ENCODE measurements around the gene UMAD1. TPM values are rescaled to one million over a fixed set of nuclear protein-coding genes. Genes with fewer than 3 reads are reported as not detected.

Gene UMAD1
- polyA plus RNA-seq, 1 of the 3 experiments (the other 2 are of a cell fraction), result 13.9 TPM

DNA sequence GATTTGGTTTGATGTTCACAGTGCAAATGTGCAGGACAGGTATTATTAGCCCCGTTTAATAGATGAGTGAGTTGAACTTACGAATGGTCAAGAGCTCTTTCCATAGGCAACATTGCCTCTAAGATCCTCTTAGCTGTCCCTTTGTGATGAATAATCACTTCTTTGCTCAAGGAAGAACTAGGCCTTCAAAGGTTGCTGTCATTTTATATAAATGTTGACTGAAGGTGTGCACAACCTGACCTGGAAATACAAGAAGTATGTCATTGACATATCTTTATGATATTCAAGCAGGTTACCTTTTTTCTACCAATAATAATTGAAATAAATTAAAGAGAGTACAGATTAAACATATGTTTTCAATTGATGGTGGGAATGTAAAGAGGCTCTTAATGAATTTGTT, 279.5 kb downstream of the UMAD1 start:
- ChIA-PET POLR2A (no interaction called here), CTCF (interaction anchor here (1.9 kb wide), 1 partner anchor 10 kb away, joined by 9 read pairs; no protein-coding TSS in a partner anchor)
- Histone ChIP-seq H4K20me1 (ENCODE audit: insufficient read depth) (no peaks in the 10 kb centered on the region), H3F3A (replicated peaks; ENCODE audit: insufficient read depth) (no peaks in the 10 kb centered on the region), H3K4me3 (ENCODE audit: low read depth in 2 of 2, low read length in 1 of 2) (no peak overlapping the region), H3K9ac (no peak overlapping the region), H3K79me2 (ENCODE audit: insufficient read depth) (no peaks in the 10 kb centered on the region), H3K27me3 (ENCODE audit: insufficient read depth) (no peaks in the 10 kb centered on the region), H3K9me3 (no peaks in the 10 kb centered on the region), H3K4me2 (no peak overlapping the region), H3K9me2 (no peaks in the 10 kb centered on the region), H3K27ac (ENCODE audit: low read depth in 2 of 2, low read length in 1 of 2) (no peak overlapping the region), H2AFZ (ENCODE audit: low read depth) (no peak overlapping the region), H3K36me3 (replicated peaks in 1 of 2; ENCODE audit: control insufficient read depth in 1 of 2, insufficient read depth in 2 of 2, low read length in 1 of 2) (no peaks in the 10 kb centered on the region), H3K4me1 (ENCODE audit: control insufficient read depth in 1 of 2, insufficient read depth in 2 of 2, low read depth in 1 of 2, low read length in 1 of 2) (no peaks in the 10 kb centered on the region)
- DNase-seq, result no peak
- WGBS (ENCODE audit: low lambda C conversion rate), result 86% methylated on average over 2 of the region's 2 CpGs
- no peak for TF ChIP-seq TAF1 (IDR thresholded peaks at IDR 0.05; ENCODE audit: borderline replicate concordance, low read depth, low read length)

GRCh38 chr7:7920481-7920880, 279.9 kb downstream of the UMAD1 start:
- Histone ChIP-seq H3F3A (replicated peaks; ENCODE audit: insufficient read depth) (no peaks in the 10 kb centered on the region), H3K4me1 (ENCODE audit: control insufficient read depth in 1 of 2, insufficient read depth in 2 of 2, low read depth in 1 of 2, low read length in 1 of 2) (no peaks in the 10 kb centered on the region), H3K9me2 (no peaks in the 10 kb centered on the region), H3K27me3 (ENCODE audit: insufficient read depth) (no peaks in the 10 kb centered on the region), H3K4me3 (ENCODE audit: low read depth in 2 of 2, low read length in 1 of 2) (no peak overlapping the region), H3K9ac (no peak overlapping the region), H4K20me1 (ENCODE audit: insufficient read depth) (no peaks in the 10 kb centered on the region), H3K36me3 (replicated peaks in 1 of 2; ENCODE audit: control insufficient read depth in 1 of 2, insufficient read depth in 2 of 2, low read length in 1 of 2) (no peaks in the 10 kb centered on the region), H3K4me2 (no peak overlapping the region), H3K9me3 (no peaks in the 10 kb centered on the region), H3K79me2 (ENCODE audit: insufficient read depth) (no peaks in the 10 kb centered on the region), H2AFZ (ENCODE audit: low read depth) (no peak overlapping the region), H3K27ac (ENCODE audit: low read depth in 2 of 2, low read length in 1 of 2) (no peak overlapping the region)
- WGBS (ENCODE audit: low lambda C conversion rate), result 85% methylated on average over 3 of the region's 3 CpGs
- TF ChIP-seq NRF1 (IDR thresholded peaks at IDR 0.05; ENCODE audit: low read depth, low read length) (no peak), JUND (IDR thresholded peaks at IDR 0.05) (no peak)
- no peak for DNase-seq
- ChIA-PET POLR2A (no interaction called here), CTCF (no interaction called here)

DNA sequence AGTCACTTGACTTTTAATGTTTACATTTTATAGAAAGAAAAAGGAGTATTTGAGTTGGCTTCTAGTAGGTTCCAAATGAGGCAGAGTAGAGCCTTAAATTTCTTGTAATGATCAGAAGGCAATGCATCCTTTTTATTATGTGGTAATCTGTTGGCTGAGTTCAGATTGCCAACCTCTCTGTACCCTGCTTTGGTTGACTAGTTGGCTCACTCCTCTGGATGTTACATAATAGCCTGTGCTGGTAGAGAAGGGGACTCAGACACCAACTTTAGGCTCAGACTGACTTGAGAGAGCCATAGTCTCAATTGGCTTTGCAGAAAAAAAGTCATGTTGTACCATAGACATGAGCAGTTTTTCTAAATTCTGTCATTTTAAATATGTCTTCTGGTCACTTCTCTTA, 281.3 kb downstream of the UMAD1 start:
- no peak for DNase-seq
- no peaks in the 10 kb centered on the region for H3K36me3 ChIP-seq (replicated peaks in 1 of 2; ENCODE audit: control insufficient read depth in 1 of 2, insufficient read depth in 2 of 2, low read length in 1 of 2)
- no peak overlapping the region for H3K27ac ChIP-seq (ENCODE audit: low read depth in 2 of 2, low read length in 1 of 2)
- ChIA-PET CTCF (interaction anchor here (0.6 kb wide), 1 partner anchor 88 kb away, joined by 3 read pairs; no protein-coding TSS in a partner anchor), POLR2A (no interaction called here)
- H3K4me3 ChIP-seq (ENCODE audit: low read depth in 2 of 2, low read length in 1 of 2), result no peak overlapping the region
- no peaks in the 10 kb centered on the region for H3K9me2 ChIP-seq
- H3F3A ChIP-seq (replicated peaks; ENCODE audit: insufficient read depth), result no peaks in the 10 kb centered on the region
- no peaks in the 10 kb centered on the region for H4K20me1 ChIP-seq (ENCODE audit: insufficient read depth)
- H2AFZ ChIP-seq (ENCODE audit: low read depth), result no peak overlapping the region
- no peaks in the 10 kb centered on the region for H3K79me2 ChIP-seq (ENCODE audit: insufficient read depth)
- no peak overlapping the region for H3K9ac ChIP-seq
- H3K27me3 ChIP-seq (ENCODE audit: insufficient read depth), result no peaks in the 10 kb centered on the region
- no peak overlapping the region for H3K4me2 ChIP-seq
- H3K4me1 ChIP-seq (ENCODE audit: control insufficient read depth in 1 of 2, insufficient read depth in 2 of 2, low read depth in 1 of 2, low read length in 1 of 2), result no peaks in the 10 kb centered on the region
- no peaks in the 10 kb centered on the region for H3K9me3 ChIP-seq
- TF ChIP-seq JUND (IDR thresholded peaks at IDR 0.05) (no peak), FOXJ3 (CRISPR knock-in tag; IDR thresholded peaks at IDR 0.05) (no peak), TAF1 (IDR thresholded peaks at IDR 0.05; ENCODE audit: borderline replicate concordance, low read depth, low read length) (no peak), NRF1 (IDR thresholded peaks at IDR 0.05; ENCODE audit: low read depth, low read length) (no peak), PBX3 (IDR thresholded peaks at IDR 0.05) (no peak), FOXM1 (IDR thresholded peaks at IDR 0.05; ENCODE audit: low read depth) (no peak), RFX5 (IDR thresholded peaks at IDR 0.05; ENCODE audit: low read length) (no peak), CHD2 (IDR thresholded peaks at IDR 0.05; ENCODE audit: low read length, partially characterized antibody) (no peak), ZBTB33 (IDR thresholded peaks at IDR 0.05; ENCODE audit: borderline replicate concordance, low read depth) (no peak), CTCF (IDR thresholded peaks at IDR 0.05) (no peak), RXRA (IDR thresholded peaks at IDR 0.05; ENCODE audit: borderline replicate concordance, low read depth) (no peak), EP300 (IDR thresholded peaks at IDR 0.05; ENCODE audit: borderline replicate concordance in 1 of 2, low read depth in 1 of 2, low read length in 1 of 2) (no peak), RAD21 (IDR thresholded peaks at IDR 0.05; ENCODE audit: low read length) (no peak)
- TF ChIP-seq, protein P1, sequence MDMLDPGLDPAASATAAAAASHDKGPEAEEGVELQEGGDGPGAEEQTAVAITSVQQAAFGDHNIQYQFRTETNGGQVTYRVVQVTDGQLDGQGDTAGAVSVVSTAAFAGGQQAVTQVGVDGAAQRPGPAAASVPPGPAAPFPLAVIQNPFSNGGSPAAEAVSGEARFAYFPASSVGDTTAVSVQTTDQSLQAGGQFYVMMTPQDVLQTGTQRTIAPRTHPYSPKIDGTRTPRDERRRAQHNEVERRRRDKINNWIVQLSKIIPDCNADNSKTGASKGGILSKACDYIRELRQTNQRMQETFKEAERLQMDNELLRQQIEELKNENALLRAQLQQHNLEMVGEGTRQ (IDR thresholded peaks at IDR 0.05; ENCODE audit: borderline replicate concordance, low read depth, low read length), result no peak
- TF ChIP-seq, protein P2, sequence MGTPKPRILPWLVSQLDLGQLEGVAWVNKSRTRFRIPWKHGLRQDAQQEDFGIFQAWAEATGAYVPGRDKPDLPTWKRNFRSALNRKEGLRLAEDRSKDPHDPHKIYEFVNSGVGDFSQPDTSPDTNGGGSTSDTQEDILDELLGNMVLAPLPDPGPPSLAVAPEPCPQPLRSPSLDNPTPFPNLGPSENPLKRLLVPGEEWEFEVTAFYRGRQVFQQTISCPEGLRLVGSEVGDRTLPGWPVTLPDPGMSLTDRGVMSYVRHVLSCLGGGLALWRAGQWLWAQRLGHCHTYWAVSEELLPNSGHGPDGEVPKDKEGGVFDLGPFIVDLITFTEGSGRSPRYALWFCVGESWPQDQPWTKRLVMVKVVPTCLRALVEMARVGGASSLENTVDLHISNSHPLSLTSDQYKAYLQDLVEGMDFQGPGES (IDR thresholded peaks at IDR 0.05; ENCODE audit: low read depth, low read length), result no peak
